ENCODE measurements around the gene SYT17.

Gene SYT17

DNA sequence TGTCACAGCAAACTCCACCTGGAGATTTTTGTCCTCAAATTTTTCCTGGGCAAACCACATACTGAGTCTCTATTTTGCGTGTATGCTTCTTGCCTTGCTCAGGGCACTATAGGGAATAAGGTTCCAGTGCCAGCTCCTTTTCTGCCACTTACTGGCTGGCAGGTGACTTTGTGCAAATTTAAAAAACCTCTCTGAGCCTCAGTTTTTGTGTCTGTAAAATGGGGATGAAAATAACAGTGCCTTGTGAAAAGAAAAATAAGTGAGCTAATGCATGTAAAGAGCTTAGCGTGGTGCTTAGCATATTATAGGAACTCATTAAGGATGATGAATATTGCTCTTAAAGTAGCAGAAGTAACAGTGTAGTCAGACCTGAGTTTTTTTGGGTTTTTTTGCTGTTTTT lies 137.4 kb downstream of the SYT17 start:
- no peak for DNase-seq (ENCODE audit: low read depth)

DNA sequence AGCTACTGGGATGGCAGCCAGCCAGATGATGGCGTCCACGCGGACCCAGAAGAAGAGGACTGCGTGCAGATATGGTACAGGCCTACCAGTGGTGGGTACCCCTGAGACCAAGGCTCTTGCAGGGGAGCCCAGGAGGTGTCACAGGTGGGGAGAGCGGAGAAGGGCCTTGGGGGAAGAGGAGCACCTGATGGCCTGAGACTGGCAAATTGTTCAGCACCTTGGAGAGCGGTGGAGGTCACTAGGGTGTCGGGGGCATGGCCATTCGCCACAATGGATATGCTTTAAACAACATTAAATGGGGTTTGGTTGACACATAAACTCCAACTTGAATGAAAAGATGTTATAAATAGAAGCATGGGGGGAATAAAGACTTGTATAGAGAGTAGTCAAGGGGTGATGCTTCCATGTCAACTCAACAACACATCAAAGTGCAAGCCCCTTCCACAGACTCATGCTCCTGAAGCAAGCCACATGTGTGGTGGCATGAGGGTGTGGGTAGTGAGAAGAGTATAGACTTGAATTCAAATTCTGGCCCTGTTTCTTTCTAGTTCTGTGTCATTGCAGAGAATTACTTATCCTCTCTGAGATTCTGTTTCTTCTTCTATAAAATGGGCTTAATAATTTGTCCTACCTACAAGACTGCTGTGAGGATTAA lies 139.7 kb downstream of the SYT17 start:
- DNase-seq (ENCODE audit: low read depth) = no peak

- no peak for DNase-seq (ENCODE audit: low read depth)
Observed at GRCh38 chr16:19308392-19308791, 140.4 kb downstream of the SYT17 start.

GRCh38 chr16:19309178-19309577 lies 141.1 kb downstream of the SYT17 start:
- no peak for DNase-seq (ENCODE audit: low read depth)

GRCh38 chr16:19314718-19315425 lies 146.8 kb downstream of the SYT17 start:
- no peak for DNase-seq (ENCODE audit: low read depth)

DNA sequence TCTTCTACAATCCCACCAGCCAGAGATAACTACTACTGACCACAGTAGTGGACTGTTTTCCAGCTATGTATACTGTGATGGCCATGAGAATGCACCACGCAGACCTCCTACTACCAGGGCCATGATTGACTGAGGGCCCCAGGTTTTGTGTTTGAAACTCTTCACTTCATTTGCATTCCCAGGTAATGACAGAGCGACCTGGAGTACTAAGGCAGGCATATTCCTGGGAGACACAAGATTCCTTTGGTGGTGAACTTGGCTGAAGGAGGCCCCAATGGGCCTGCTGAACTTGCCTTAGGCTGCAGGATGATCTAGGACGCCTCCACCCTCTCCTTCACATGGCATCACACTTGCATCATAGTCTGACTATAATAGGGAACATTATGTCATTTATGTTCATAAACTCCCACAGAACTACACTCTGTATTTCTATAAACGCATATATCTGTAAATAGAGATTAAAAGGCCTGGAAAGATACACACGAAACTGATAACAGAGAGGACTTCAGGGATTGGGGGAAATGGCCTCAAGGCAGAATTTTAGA lies 147.9 kb downstream of the SYT17 start:
- no peak for DNase-seq (ENCODE audit: low read depth)

DNA sequence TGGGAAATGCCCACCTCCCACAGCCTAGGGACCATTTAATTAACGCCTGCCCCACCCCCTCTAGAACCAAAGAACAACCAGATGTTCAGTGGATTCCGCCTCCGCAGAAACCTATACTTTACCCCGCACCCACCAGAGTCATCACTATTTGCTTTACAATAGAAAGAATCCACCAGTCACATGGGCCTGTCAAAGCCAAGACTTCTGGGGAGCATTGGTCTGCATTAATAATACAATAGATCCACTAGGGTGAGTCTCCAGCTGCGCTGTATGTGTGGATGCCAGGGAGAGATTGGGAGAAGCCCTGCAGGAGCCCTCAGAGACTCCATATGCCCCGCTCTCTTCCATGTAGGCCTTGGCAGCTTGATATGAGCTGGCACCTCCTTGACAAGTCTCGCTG lies 148.8 kb downstream of the SYT17 start:
- no peak for DNase-seq (ENCODE audit: low read depth)
